C4-2B (cell line): ENCODE results near the gene KRT37.

Experiments
- CTCF ChIP-seq: fragments of 450-650 bp; conservative IDR thresholded peaks from 2 replicates; pipeline ENCODE4 v1.5.1; 2017; ENCODE audit warnings: mild to moderate bottlenecking
- ZFX ChIP-seq: fragments of 450-650 bp; IDR thresholded peaks from 2 replicates; pipeline ENCODE4 v1.6.1; 2017

- TF ChIP-seq CTCF (no peak), ZFX (no peak)
These were observed 39.8 kb upstream of the KRT37 start for GRCh38 chr17:41464173-41464572.
